CD4-positive, alpha-beta memory T cell (primary cell): Measurements from ENCODE around the gene ATP11A. TPM values are rescaled to one million over a fixed set of nuclear protein-coding genes. Genes with fewer than 3 reads are reported as not detected.

Source experiments
- CTCF ChIA-PET: fragments of 350-600 bp; sonication (Branson Sonifier 250); formaldehyde crosslinking; loops from one replicate; lab custom pipeline; 2021; ENCODE audit warnings: inconsistent platforms; ENCODE audit not compliant: partially characterized antibody; lab: Charles Lee
- POLR2A ChIA-PET: fragments of 350-600 bp; sonication (Branson Sonifier 250); formaldehyde crosslinking; loops from one replicate; lab custom pipeline; 2021; ENCODE audit not compliant: partially characterized antibody; lab: Charles Lee
- DNase-seq, 5 donors: peaks; one replicate each; pipeline versions ENCODE4 v3.0.0 to v3.0.0-alpha.2; 2020 to 2022; ENCODE audit warnings: mixed read lengths in 1 of 5
- H3K27ac ChIP-seq: one replicate; pipeline ENCODE4 v1.7.0; 2013; ENCODE audit warnings: low read depth, low read length
- H3K27me3 ChIP-seq: 2 replicates; pipeline ENCODE4 v1.7.0; 2013; ENCODE audit warnings: mild to moderate bottlenecking, low read length, moderate library complexity; ENCODE audit not compliant: insufficient read depth
- H3K36me3 ChIP-seq: 2 replicates; pipeline ENCODE4 v1.7.0; 2013; ENCODE audit warnings: mild to moderate bottlenecking, low read length, moderate library complexity; ENCODE audit not compliant: insufficient read depth
- H3K4me1 ChIP-seq: 2 replicates; pipeline ENCODE4 v1.7.0; 2013; ENCODE audit warnings: mild to moderate bottlenecking, low read length, moderate library complexity; ENCODE audit not compliant: insufficient read depth
- H3K4me3 ChIP-seq, 2 donors: one replicate each; pipeline ENCODE4 v1.7.0; 2013; ENCODE audit warnings: low read length in 2 of 2, mild to moderate bottlenecking in 1 of 2
- H3K9me3 ChIP-seq, 2 donors: one replicate each; pipeline ENCODE4 v1.7.0; 2013; ENCODE audit warnings: low read length in 2 of 2, control low read depth in 1 of 2; ENCODE audit not compliant: control insufficient read depth in 1 of 2
- H3K27ac Mint-ChIP-seq, 7 donors: one replicate each; pipeline ENCODE4 v1.8.0; 2020 to 2021; ENCODE audit warnings: mixed read lengths in 7 of 7, mild to moderate bottlenecking in 6 of 7, inconsistent platforms in 3 of 7, moderate library complexity in 3 of 7
- H3K27me3 Mint-ChIP-seq, 2 donors: one replicate each; pipeline ENCODE4 v1.8.0; 2020 to 2021; ENCODE audit warnings: mixed read lengths in 2 of 2
- H3K36me3 Mint-ChIP-seq, 2 donors: one replicate each; pipeline ENCODE4 v1.8.0; 2020 to 2021; ENCODE audit warnings: mixed read lengths in 2 of 2, inconsistent platforms in 1 of 2, mild to moderate bottlenecking in 1 of 2
- H3K4me1 Mint-ChIP-seq, 4 donors: one replicate each; pipeline ENCODE4 v1.8.0; 2020 to 2021; ENCODE audit warnings: mixed read lengths in 4 of 4, mild to moderate bottlenecking in 1 of 4
- H3K4me3 Mint-ChIP-seq, 8 donors: one replicate each; pipeline ENCODE4 v1.8.0; 2020 to 2021; ENCODE audit warnings: mixed read lengths in 8 of 8, mild to moderate bottlenecking in 7 of 8, moderate library complexity in 6 of 8, inconsistent platforms in 3 of 8
- H3K9me3 Mint-ChIP-seq, 8 donors: one replicate each; pipeline ENCODE4 v1.8.0; 2020 to 2021; ENCODE audit warnings: mixed read lengths in 8 of 8, mild to moderate bottlenecking in 5 of 8, inconsistent platforms in 3 of 8, moderate library complexity in 1 of 8
- intact Hi-C: fragments of 100-400 bp; cut with micrococcal nuclease; formaldehyde crosslinking; loops from one replicate; pipeline ENCODE4 v1.15.1; 2023
- polyA plus RNA-seq, 2 donors: library from polyadenylated mRNA; unstranded; fragments of 300-500 nt; fragmentation: Illumina TruSeq; gene quantifications; one replicate each; pipeline ENCODE4 v1.2.3, GENCODE V29; 2021
- total RNA-seq, 2 experiments: library from RNA; stranded (reverse); gene quantifications; one replicate each; pipeline ENCODE4 v1.2.3, GENCODE V29; 2021

Gene ATP11A
- total and polyA plus RNA-seq, 4 experiments from 2014 or later = 1.1 to 50.5 (median 30.7) TPM

GRCh38 chr13:112907286-112907685 is 217.4 kb downstream of the ATP11A start:
- H3K4me3 Mint-ChIP-seq = no peak overlapping the region
- H3K9me3 Mint-ChIP-seq = peaks cover 0 to 14% (median 8%) of the 10 kb centered on the region in 8 donors
- H3K27me3 Mint-ChIP-seq = peaks cover 2 to 9% of the 10 kb centered on the region in 2 donors
- no peak overlapping the region for H3K27ac Mint-ChIP-seq
- H3K4me1 Mint-ChIP-seq = no peaks in the 10 kb centered on the region
- DNase-seq = no peak
- Histone ChIP-seq H3K4me1 (no peaks in the 10 kb centered on the region), H3K9me3 (peaks cover 0 to 2% of the 10 kb centered on the region in 2 donors), H3K4me3 (no peak overlapping the region), H3K27me3 (no peaks in the 10 kb centered on the region), H3K27ac (no peak overlapping the region), H3K36me3 (no peaks in the 10 kb centered on the region)
- ChIA-PET CTCF (no interaction called here), POLR2A (no interaction called here)
- H3K36me3 Mint-ChIP-seq = no peaks in the 10 kb centered on the region
- intact Hi-C loops = no loop called here

GRCh38 chr13:112907871-112908331 is 218.1 kb downstream of the ATP11A start:
- no peaks in the 10 kb centered on the region for H3K36me3 Mint-ChIP-seq
- ChIA-PET POLR2A (no interaction called here), CTCF (no interaction called here)

GRCh38 chr13:112908342-112908741 is 218.5 kb downstream of the ATP11A start:
- H3K36me3 ChIP-seq = no peaks in the 10 kb centered on the region
- ChIA-PET CTCF (no interaction called here), POLR2A (no interaction called here)
- Mint-ChIP-seq H3K4me1 (no peaks in the 10 kb centered on the region), H3K9me3 (peaks cover 0 to 12% (median 8%) of the 10 kb centered on the region in 8 donors), H3K4me3 (no peak overlapping the region), H3K36me3 (no peaks in the 10 kb centered on the region), H3K27me3 (peaks cover 2 to 9% of the 10 kb centered on the region in 2 donors), H3K27ac (no peak overlapping the region)
- H3K27me3 ChIP-seq = no peaks in the 10 kb centered on the region
- H3K27ac ChIP-seq = no peak overlapping the region
- H3K4me1 ChIP-seq = no peaks in the 10 kb centered on the region
- intact Hi-C loops = no loop called here
- no peak for DNase-seq
- no peak overlapping the region for H3K4me3 ChIP-seq
- peaks cover 0 to 2% of the 10 kb centered on the region in 2 donors for H3K9me3 ChIP-seq

More at GRCh38 chr13:112907871-112908331, 218.1 kb downstream of the ATP11A start:
- Mint-ChIP-seq H3K4me3 (no peak overlapping the region), H3K9me3 (peaks cover 0 to 14% (median 8%) of the 10 kb centered on the region in 8 donors), H3K27ac (no peak overlapping the region), H3K27me3 (peaks cover 2 to 9% of the 10 kb centered on the region in 2 donors), H3K4me1 (no peaks in the 10 kb centered on the region)
- no peaks in the 10 kb centered on the region for H3K4me1 ChIP-seq
- H3K36me3 ChIP-seq = no peaks in the 10 kb centered on the region
- DNase-seq = no peak
- no peaks in the 10 kb centered on the region for H3K27me3 ChIP-seq
- H3K9me3 ChIP-seq = peaks cover 0 to 2% of the 10 kb centered on the region in 2 donors
- no peak overlapping the region for H3K27ac ChIP-seq
- no peak overlapping the region for H3K4me3 ChIP-seq
- intact Hi-C loops = no loop called here

- CTCF ChIA-PET = no interaction called here
- H3K27ac Mint-ChIP-seq = no peak overlapping the region
- no peaks in the 10 kb centered on the region for H3K36me3 Mint-ChIP-seq
- H3K4me1 Mint-ChIP-seq = no peaks in the 10 kb centered on the region
- POLR2A ChIA-PET = no interaction called here
- peaks cover 2 to 9% of the 10 kb centered on the region in 2 donors for H3K27me3 Mint-ChIP-seq
- H3K4me1 ChIP-seq = no peaks in the 10 kb centered on the region
- DNase-seq = no peak
- intact Hi-C loops = no loop called here
- no peak overlapping the region for H3K4me3 Mint-ChIP-seq
- H3K27me3 ChIP-seq = no peaks in the 10 kb centered on the region
- H3K36me3 ChIP-seq = no peaks in the 10 kb centered on the region
- no peak overlapping the region for H3K27ac ChIP-seq
- H3K4me3 ChIP-seq = no peak overlapping the region
- H3K9me3 Mint-ChIP-seq = peaks cover 0 to 9% (median 6%) of the 10 kb centered on the region in 8 donors
- H3K9me3 ChIP-seq = peaks cover 0 to 2% of the 10 kb centered on the region in 2 donors
Observed at GRCh38 chr13:112910016-112910415, 220.2 kb downstream of the ATP11A start.

GRCh38 chr13:112910616-112911280 is 220.9 kb downstream of the ATP11A start:
- Histone ChIP-seq H3K27ac (no peak overlapping the region), H3K4me3 (no peak overlapping the region), H3K36me3 (no peaks in the 10 kb centered on the region), H3K27me3 (no peaks in the 10 kb centered on the region), H3K4me1 (no peaks in the 10 kb centered on the region), H3K9me3 (no peaks in the 10 kb centered on the region)
- no peaks in the 10 kb centered on the region for H3K36me3 Mint-ChIP-seq
- DNase-seq = no peak
- POLR2A ChIA-PET = no interaction called here
- no peak overlapping the region for H3K27ac Mint-ChIP-seq
- intact Hi-C loops = no loop called here
- peaks cover 0 to 3% (median 0%) of the 10 kb centered on the region in 8 donors for H3K9me3 Mint-ChIP-seq
- no peak overlapping the region for H3K4me3 Mint-ChIP-seq
- H3K4me1 Mint-ChIP-seq = no peaks in the 10 kb centered on the region
- peaks cover 5 to 9% of the 10 kb centered on the region in 2 donors for H3K27me3 Mint-ChIP-seq
- CTCF ChIA-PET = no interaction called here

DNA sequence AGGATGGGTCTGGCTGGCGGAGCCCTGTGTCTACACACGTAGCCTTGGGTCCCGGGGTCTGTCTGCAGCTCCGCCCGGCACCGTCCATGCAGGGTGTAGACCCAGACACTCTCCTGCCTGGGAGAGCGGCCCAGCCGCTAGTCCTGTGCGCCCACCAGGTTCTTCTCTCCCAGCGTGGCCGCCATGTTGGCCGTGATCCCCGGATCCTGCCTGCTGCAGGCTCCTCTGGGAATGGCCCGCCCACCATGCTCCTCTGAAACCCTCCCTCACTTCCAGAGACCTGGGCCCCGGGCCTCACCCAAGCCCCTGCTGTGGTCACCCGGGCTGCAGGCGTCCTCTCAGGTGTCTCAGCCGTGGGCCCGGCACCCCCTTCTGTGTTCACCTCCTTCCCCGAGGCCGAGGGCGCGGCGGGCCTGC is 221.5 kb downstream of the ATP11A start:
- H3K4me1 ChIP-seq = no peaks in the 10 kb centered on the region
- H3K27ac ChIP-seq = no peak overlapping the region
- DNase-seq = no peak
- Mint-ChIP-seq H3K36me3 (no peaks in the 10 kb centered on the region), H3K9me3 (peaks cover 0 to 3% (median 0%) of the 10 kb centered on the region in 8 donors), H3K27ac (no peak overlapping the region), H3K27me3 (peaks cover 8 to 9% of the 10 kb centered on the region in 2 donors), H3K4me3 (no peak overlapping the region), H3K4me1 (no peaks in the 10 kb centered on the region)
- no peak overlapping the region for H3K4me3 ChIP-seq
- POLR2A ChIA-PET = no interaction called here
- H3K36me3 ChIP-seq = no peaks in the 10 kb centered on the region
- no peaks in the 10 kb centered on the region for H3K9me3 ChIP-seq
- intact Hi-C loops = no loop called here
- no peaks in the 10 kb centered on the region for H3K27me3 ChIP-seq
- CTCF ChIA-PET = no interaction called here

DNA sequence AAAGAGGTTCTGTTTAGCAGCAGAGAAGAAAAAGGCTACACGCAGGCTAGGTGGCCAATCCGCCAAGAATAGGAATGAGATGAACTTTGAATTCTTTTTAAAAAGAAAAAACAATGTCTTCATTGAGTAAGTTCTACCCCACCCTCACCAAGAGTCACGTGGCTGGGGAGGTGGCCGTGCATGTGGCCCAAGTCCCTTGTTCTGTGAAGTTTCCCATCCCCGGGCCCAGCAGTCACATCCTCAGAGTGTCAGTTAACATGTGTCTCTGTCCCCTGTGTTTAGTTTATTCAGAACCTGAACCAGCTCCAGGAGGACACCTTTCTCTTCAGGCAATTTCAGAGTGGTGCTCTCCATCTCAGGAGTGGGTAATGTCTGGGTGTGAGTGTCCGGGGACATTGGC is 222.0 kb downstream of the ATP11A start:
- intact Hi-C loops = no loop called here
- no peak overlapping the region for H3K27ac ChIP-seq
- H3K9me3 ChIP-seq = no peaks in the 10 kb centered on the region
- no peak overlapping the region for H3K27ac Mint-ChIP-seq
- no peak overlapping the region for H3K4me3 Mint-ChIP-seq
- no peak overlapping the region for H3K4me3 ChIP-seq
- POLR2A ChIA-PET = no interaction called here
- H3K4me1 Mint-ChIP-seq = no peaks in the 10 kb centered on the region
- no peaks in the 10 kb centered on the region for H3K27me3 ChIP-seq
- H3K36me3 ChIP-seq = no peaks in the 10 kb centered on the region
- CTCF ChIA-PET = no interaction called here
- no peaks in the 10 kb centered on the region for H3K36me3 Mint-ChIP-seq
- H3K4me1 ChIP-seq = no peaks in the 10 kb centered on the region
- no peaks in the 10 kb centered on the region for H3K9me3 Mint-ChIP-seq
- H3K27me3 Mint-ChIP-seq = peaks cover 10 to 13% of the 10 kb centered on the region in 2 donors
- DNase-seq = no peak
